Measurements from ENCODE around the gene GLYATL3. TPM values are rescaled to one million over a fixed set of nuclear protein-coding genes. Genes with fewer than 3 reads are reported as not detected.

Gene GLYATL3
- polyA plus RNA-seq, 3 donors = not detected

DNA sequence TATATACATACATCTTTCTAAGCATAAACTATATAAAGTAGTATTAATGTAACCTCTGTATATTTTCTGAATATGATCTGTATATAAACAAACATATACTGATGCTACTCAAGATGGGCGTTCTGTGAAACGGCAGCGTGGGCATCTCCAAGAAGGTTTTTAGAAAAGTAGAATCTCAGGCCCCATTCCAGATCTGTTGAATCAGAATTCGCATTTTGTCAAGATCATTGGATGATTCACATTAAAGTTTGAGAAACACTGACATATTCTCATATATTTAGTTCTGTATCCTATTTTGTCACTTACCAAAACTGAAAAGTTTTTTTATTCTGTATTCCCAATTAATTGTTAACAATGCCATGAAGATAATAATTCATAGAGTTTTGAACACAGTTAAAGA is 56.2 kb downstream of the GLYATL3 start:
- Histone ChIP-seq H3K4me2 (replicated peaks; ENCODE audit: extremely low read depth, low read length, poor library complexity, severe bottlenecking) (no peak overlapping the region), H3K9ac (ENCODE audit: insufficient read depth, low read length, poor library complexity, severe bottlenecking) (no peak overlapping the region), H3K9me3 (replicated peaks in 1 of 2; ENCODE audit: control insufficient read depth in 1 of 2, insufficient read depth in 1 of 2, low read length in 2 of 2) (peaks cover 0 to 5% of the 10 kb centered on the region in 2 donors), H2AFZ (ENCODE audit: insufficient read depth, low read depth, low read length, poor library complexity, severe bottlenecking) (no peak overlapping the region), H4K20me1 (ENCODE audit: insufficient read depth, low read length) (no peaks in the 10 kb centered on the region), H3K4me3 (replicated peaks in 1 of 3; ENCODE audit: low read depth in 2 of 3, low read length in 3 of 3) (no peak overlapping the region), H3K36me3 (replicated peaks in 1 of 2; ENCODE audit: control insufficient read depth in 1 of 2, insufficient read depth in 2 of 2, low read length in 2 of 2) (no peaks in the 10 kb centered on the region), H3K4me1 (ENCODE audit: control insufficient read depth in 1 of 2, insufficient read depth in 2 of 2, low read length in 2 of 2) (peaks cover 6 to 8% of the 10 kb centered on the region in 2 donors), H3K79me2 (ENCODE audit: insufficient read depth, low read length) (no peaks in the 10 kb centered on the region), H3K27me3 (ENCODE audit: control insufficient read depth in 2 of 2, insufficient read depth in 2 of 2, low read length in 2 of 2) (peaks cover 17 to 18% of the 10 kb centered on the region in 2 donors), H3K27ac (ENCODE audit: low read depth in 1 of 2, low read length in 2 of 2) (no peak overlapping the region)
- no peak overlapping the region for H3K27ac Mint-ChIP-seq
- no peaks in the 10 kb centered on the region for H3K36me3 Mint-ChIP-seq
- H3K27me3 Mint-ChIP-seq (ENCODE audit: low read depth in 3 of 3) = peaks cover 10 to 17% (median 15%) of the 10 kb centered on the region in 3 donors
- intact Hi-C loops (cut with micrococcal nuclease) = no loop called here
- DNase-seq = no peak
- no peak overlapping the region for H3K4me3 Mint-ChIP-seq
- peaks cover 14% of the 10 kb centered on the region for H3K4me1 Mint-ChIP-seq
- WGBS (ENCODE audit: insufficient coverage) = no CpG with 5 or more reads among the region's 4 CpGs
- peaks cover 0 to under 1% (median 0%) of the 10 kb centered on the region in 7 donors for H3K9me3 Mint-ChIP-seq
- TF ChIP-seq, protein P1, sequence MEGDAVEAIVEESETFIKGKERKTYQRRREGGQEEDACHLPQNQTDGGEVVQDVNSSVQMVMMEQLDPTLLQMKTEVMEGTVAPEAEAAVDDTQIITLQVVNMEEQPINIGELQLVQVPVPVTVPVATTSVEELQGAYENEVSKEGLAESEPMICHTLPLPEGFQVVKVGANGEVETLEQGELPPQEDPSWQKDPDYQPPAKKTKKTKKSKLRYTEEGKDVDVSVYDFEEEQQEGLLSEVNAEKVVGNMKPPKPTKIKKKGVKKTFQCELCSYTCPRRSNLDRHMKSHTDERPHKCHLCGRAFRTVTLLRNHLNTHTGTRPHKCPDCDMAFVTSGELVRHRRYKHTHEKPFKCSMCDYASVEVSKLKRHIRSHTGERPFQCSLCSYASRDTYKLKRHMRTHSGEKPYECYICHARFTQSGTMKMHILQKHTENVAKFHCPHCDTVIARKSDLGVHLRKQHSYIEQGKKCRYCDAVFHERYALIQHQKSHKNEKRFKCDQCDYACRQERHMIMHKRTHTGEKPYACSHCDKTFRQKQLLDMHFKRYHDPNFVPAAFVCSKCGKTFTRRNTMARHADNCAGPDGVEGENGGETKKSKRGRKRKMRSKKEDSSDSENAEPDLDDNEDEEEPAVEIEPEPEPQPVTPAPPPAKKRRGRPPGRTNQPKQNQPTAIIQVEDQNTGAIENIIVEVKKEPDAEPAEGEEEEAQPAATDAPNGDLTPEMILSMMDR (IDR thresholded peaks at IDR 0.05) = no peak

DNA sequence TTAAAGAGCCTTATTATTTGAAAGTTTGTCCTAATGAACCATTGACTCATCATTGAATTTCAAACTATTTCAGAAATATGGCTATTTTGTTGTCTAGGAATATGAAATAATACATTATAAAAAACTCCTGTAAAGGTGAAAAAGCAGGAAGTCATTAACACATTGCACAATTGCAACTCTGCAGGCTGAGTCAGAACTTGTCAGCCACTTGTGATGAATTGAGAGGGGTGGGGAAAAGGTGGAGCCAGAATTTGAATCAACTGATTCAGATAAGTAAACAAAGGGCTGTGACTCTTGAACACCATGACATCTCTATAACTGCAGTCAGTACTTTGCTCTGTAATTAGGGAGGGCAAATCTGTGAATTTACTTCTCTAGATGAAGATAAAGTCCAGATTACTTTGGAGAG is 56.7 kb downstream of the GLYATL3 start:
- Mint-ChIP-seq H3K4me1 (peaks cover 9% of the 10 kb centered on the region), H3K27me3 (ENCODE audit: low read depth in 3 of 3) (peaks cover 5 to 13% (median 10%) of the 10 kb centered on the region in 3 donors), H3K4me3 (no peak overlapping the region), H3K9me3 (peaks cover 0 to 2% (median 0%) of the 10 kb centered on the region in 7 donors), H3K36me3 (no peaks in the 10 kb centered on the region), H3K27ac (no peak overlapping the region)
- H3K79me2 ChIP-seq (ENCODE audit: insufficient read depth, low read length) = no peaks in the 10 kb centered on the region
- no peak overlapping the region for H3K27ac ChIP-seq (ENCODE audit: low read depth in 1 of 2, low read length in 2 of 2)
- peaks cover 0 to under 1% of the 10 kb centered on the region in 2 donors for H3K9me3 ChIP-seq (replicated peaks in 1 of 2; ENCODE audit: control insufficient read depth in 1 of 2, insufficient read depth in 1 of 2, low read length in 2 of 2)
- H3K4me3 ChIP-seq (replicated peaks in 1 of 3; ENCODE audit: low read depth in 2 of 3, low read length in 3 of 3) = no peak overlapping the region
- H3K4me2 ChIP-seq (replicated peaks; ENCODE audit: extremely low read depth, low read length, poor library complexity, severe bottlenecking) = no peak overlapping the region
- no peak overlapping the region for H3K9ac ChIP-seq (ENCODE audit: insufficient read depth, low read length, poor library complexity, severe bottlenecking)
- no peaks in the 10 kb centered on the region for H4K20me1 ChIP-seq (ENCODE audit: insufficient read depth, low read length)
- H2AFZ ChIP-seq (ENCODE audit: insufficient read depth, low read depth, low read length, poor library complexity, severe bottlenecking) = no peak overlapping the region
- intact Hi-C loops (cut with micrococcal nuclease) = no loop called here
- H3K27me3 ChIP-seq (ENCODE audit: control insufficient read depth in 2 of 2, insufficient read depth in 2 of 2, low read length in 2 of 2) = peaks cover 12 to 13% of the 10 kb centered on the region in 2 donors
- TF ChIP-seq, protein P1 (IDR thresholded peaks at IDR 0.05) = no peak
- H3K4me1 ChIP-seq (ENCODE audit: control insufficient read depth in 1 of 2, insufficient read depth in 2 of 2, low read length in 2 of 2) = peaks cover 1 to 4% of the 10 kb centered on the region in 2 donors
- no peaks in the 10 kb centered on the region for H3K36me3 ChIP-seq (replicated peaks in 1 of 2; ENCODE audit: control insufficient read depth in 1 of 2, insufficient read depth in 2 of 2, low read length in 2 of 2)
- peak in 1 of 3 donors; percentile 19 for DNase-seq

All from CD14-positive monocyte (primary cell).